Caco-2 (cell line): ENCODE data around the gene ADORA3. TPM values are rescaled to one million over a fixed set of nuclear protein-coding genes. Genes with fewer than 3 reads are reported as not detected.

Experiments
- BruUV-seq: library from RNA; stranded (reverse); fragments of 400-500 nt; replicated peaks from 2 replicates; lab custom pipeline; 2021; lab: Mats Ljungman, UMichigan
- CTCF ChIA-PET: fragments of 300-600 bp; sonication (Branson Sonifier 250); formaldehyde crosslinking; loops from one replicate; lab custom pipeline; 2022; ENCODE audit warnings: antibody characterized with exemption; lab: Charles Lee
- POLR2A ChIA-PET: fragments of 300-600 bp; sonication (Branson Sonifier 250); formaldehyde crosslinking; loops from one replicate; lab custom pipeline; 2022; ENCODE audit warnings: antibody characterized with exemption; lab: Charles Lee
- DNase-seq, 2 experiments: peaks; one replicate each; pipeline versions ENCODE4 v3.0.0 to v3.0.0-alpha.2; 2020 to 2022
- H3K27me3 ChIP-seq: replicated peaks from 2 replicates; pipeline ENCODE4 v1.6.0; 2011; ENCODE audit warnings: low read length; ENCODE audit not compliant: control insufficient read depth, insufficient read depth
- H3K36me3 ChIP-seq: 2 replicates; pipeline ENCODE4 v1.5.1; 2011; ENCODE audit warnings: low read length; ENCODE audit not compliant: control insufficient read depth, insufficient read depth
- H3K4me1 ChIP-seq: fragments of 250-450 bp; sonication (Bioruptor Pico); 2 replicates; pipeline ENCODE4 v1.5.1; 2020; ENCODE audit warnings: mild to moderate bottlenecking
- H3K4me3 ChIP-seq: 2 replicates; pipeline ENCODE4 v1.5.1; 2011; ENCODE audit warnings: low read depth, mild to moderate bottlenecking, control low read depth, low read length
- H3K9me3 ChIP-seq: fragments of 250-450 bp; sonication (Bioruptor Pico); 2 replicates; pipeline ENCODE4 v1.5.1; 2020; ENCODE audit warnings: mild to moderate bottlenecking, moderate library complexity
- H3K27ac Mint-ChIP-seq: one replicate; pipeline ENCODE4 v1.8.0; 2022; ENCODE audit warnings: mixed read lengths; ENCODE audit not compliant: unreplicated experiment
- H3K27me3 Mint-ChIP-seq: one replicate; pipeline ENCODE4 v1.8.0; 2022; ENCODE audit warnings: mixed read lengths; ENCODE audit not compliant: insufficient read depth, unreplicated experiment
- H3K36me3 Mint-ChIP-seq: one replicate; pipeline ENCODE4 v1.8.0; 2022; ENCODE audit warnings: mild to moderate bottlenecking, mixed read lengths; ENCODE audit not compliant: insufficient read depth, unreplicated experiment
- H3K4me1 Mint-ChIP-seq: one replicate; pipeline ENCODE4 v1.8.0; 2022; ENCODE audit warnings: low read depth, mixed read lengths; ENCODE audit not compliant: unreplicated experiment
- H3K4me3 Mint-ChIP-seq: one replicate; pipeline ENCODE4 v1.8.0; 2022; ENCODE audit warnings: mild to moderate bottlenecking, moderate library complexity, mixed read lengths; ENCODE audit not compliant: unreplicated experiment
- H3K9me3 Mint-ChIP-seq: one replicate; pipeline ENCODE4 v1.8.0; 2022; ENCODE audit warnings: mixed read lengths; ENCODE audit not compliant: unreplicated experiment
- CTCF ChIP-seq, 2 experiments: fragments of 200-600 bp in 1 of 2; IDR thresholded peaks; 1 replicate in 1 of 2; 2 replicates in 1 of 2; pipeline versions ENCODE4 v1.5.1 to v1.8.0; 2011 to 2022; ENCODE audit warnings: antibody characterized with exemption in 1 of 2, control low read depth in 1 of 2, inconsistent platforms in 1 of 2, low read depth in 1 of 2, low read length in 1 of 2, mild to moderate bottlenecking in 1 of 2, moderate library complexity in 1 of 2; ENCODE audit not compliant: insufficient read depth in 1 of 2, severe bottlenecking in 1 of 2, unreplicated experiment in 1 of 2
- intact Hi-C: fragments of 100-400 bp; cut with micrococcal nuclease; formaldehyde crosslinking; loops from one replicate; pipeline ENCODE4 v1.10.0; 2022; ENCODE audit not compliant: unreplicated experiment
- total RNA-seq: library from RNA; stranded (reverse); gene quantifications from 2 replicates; pipeline ENCODE4 v1.2.3, GENCODE V29; 2022

ADORA3 gene
- total RNA-seq, 1 experiment from 2014 or later: not detected

GRCh38 chr1:111505641-111506119, 2.2 kb upstream of the ADORA3 start:
- TF ChIP-seq CTCF (IDR thresholded peaks at IDR 0.05; ENCODE audit: insufficient read depth in 1 of 2, low read depth in 1 of 2, low read length in 1 of 2, severe bottlenecking in 1 of 2, unreplicated experiment in 1 of 2): no peak
- H3K4me3 Mint-ChIP-seq: no peak overlapping the region
- CTCF ChIA-PET: no interaction called here
- POLR2A ChIA-PET: no interaction called here
- BruUV-seq: no TSS peak
- Histone ChIP-seq H3K4me3 (no peak overlapping the region), H3K27me3 (no peaks in the 10 kb centered on the region), H3K9me3 (no peaks in the 10 kb centered on the region), H3K36me3 (no peaks in the 10 kb centered on the region), H3K4me1 (peaks cover 23% of the 10 kb centered on the region)
- H3K36me3 Mint-ChIP-seq: no peaks in the 10 kb centered on the region
- H3K27me3 Mint-ChIP-seq: no peaks in the 10 kb centered on the region
- no peak overlapping the region for H3K27ac Mint-ChIP-seq
- peaks cover 13% of the 10 kb centered on the region for H3K4me1 Mint-ChIP-seq
- no peak for DNase-seq
- no peaks in the 10 kb centered on the region for H3K9me3 Mint-ChIP-seq
- intact Hi-C loops: loop anchor here (5.0 kb wide), 2 partner anchors 62 to 252 kb away; partner anchors contain the start of gene DDX20

GRCh38 chr1:111504097-111504496, 664 bp upstream of the ADORA3 start:
- ChIA-PET POLR2A (no interaction called here), CTCF (no interaction called here)
- H3K4me1 Mint-ChIP-seq: peaks cover 13% of the 10 kb centered on the region
- no peak for TF ChIP-seq CTCF (IDR thresholded peaks at IDR 0.05; ENCODE audit: insufficient read depth in 1 of 2, low read depth in 1 of 2, low read length in 1 of 2, severe bottlenecking in 1 of 2, unreplicated experiment in 1 of 2)
- H3K27ac Mint-ChIP-seq: no peak overlapping the region
- no peaks in the 10 kb centered on the region for H3K9me3 Mint-ChIP-seq
- H3K4me3 Mint-ChIP-seq: no peak overlapping the region
- H3K27me3 Mint-ChIP-seq: no peaks in the 10 kb centered on the region
- no peak for DNase-seq
- Histone ChIP-seq H3K4me1 (peaks cover 16% of the 10 kb centered on the region), H3K9me3 (no peaks in the 10 kb centered on the region), H3K36me3 (no peaks in the 10 kb centered on the region), H3K4me3 (no peak overlapping the region), H3K27me3 (no peaks in the 10 kb centered on the region)
- intact Hi-C loops: no loop called here
- no TSS peak for BruUV-seq
- no peaks in the 10 kb centered on the region for H3K36me3 Mint-ChIP-seq

- POLR2A ChIA-PET: no interaction called here
- BruUV-seq: no TSS peak
- H3K9me3 Mint-ChIP-seq: no peaks in the 10 kb centered on the region
- TF ChIP-seq CTCF (IDR thresholded peaks at IDR 0.05; ENCODE audit: insufficient read depth in 1 of 2, low read depth in 1 of 2, low read length in 1 of 2, severe bottlenecking in 1 of 2, unreplicated experiment in 1 of 2): no peak
- no peaks in the 10 kb centered on the region for H3K36me3 ChIP-seq
- no peaks in the 10 kb centered on the region for H3K9me3 ChIP-seq
- no peaks in the 10 kb centered on the region for H3K36me3 Mint-ChIP-seq
- intact Hi-C loops: no loop called here
- no peak overlapping the region for H3K4me3 ChIP-seq
- H3K4me3 Mint-ChIP-seq: no peak overlapping the region
- no peak overlapping the region for H3K27ac Mint-ChIP-seq
- H3K4me1 ChIP-seq: no peaks in the 10 kb centered on the region
- no peaks in the 10 kb centered on the region for H3K27me3 ChIP-seq
- peaks cover 6% of the 10 kb centered on the region for H3K4me1 Mint-ChIP-seq
- CTCF ChIA-PET: no interaction called here
- no peak for DNase-seq
- no peaks in the 10 kb centered on the region for H3K27me3 Mint-ChIP-seq
Observed at GRCh38 chr1:111501645-111502044, 1.8 kb downstream of the ADORA3 start.
